Hepatocyte (in vitro differentiated cells): ENCODE measurements around the gene PAX5. TPM values are rescaled to one million over a fixed set of nuclear protein-coding genes. Genes with fewer than 3 reads are reported as not detected.

Experiments used
- DNase-seq: peaks from one replicate; pipeline ENCODE4 v3.0.0-alpha.2; 2016; ENCODE audit warnings: low spot score
- H2AFZ ChIP-seq: fragments of 200-600 bp; sonication (generic); 2 replicates; pipeline ENCODE4 v1.6.0; 2016; ENCODE audit warnings: antibody characterized with exemption, mild to moderate bottlenecking
- H3K27ac ChIP-seq: fragments of 200-600 bp; sonication (generic); 2 replicates; pipeline ENCODE4 v1.5.1; 2016; ENCODE audit warnings: mild to moderate bottlenecking
- H3K27me3 ChIP-seq: fragments of 200-600 bp; sonication (generic); 2 replicates; pipeline ENCODE4 v1.6.1; 2016
- H3K36me3 ChIP-seq: fragments of 200-600 bp; sonication (generic); replicated peaks from 2 replicates; pipeline ENCODE4 v1.5.1; 2016; ENCODE audit warnings: low read depth; ENCODE audit not compliant: insufficient read depth
- H3K4me1 ChIP-seq: fragments of 200-600 bp; sonication (generic); 2 replicates; pipeline ENCODE4 v1.5.1; 2016; ENCODE audit warnings: mild to moderate bottlenecking, moderate library complexity; ENCODE audit not compliant: insufficient read depth
- H3K4me2 ChIP-seq: fragments of 200-600 bp; sonication (generic); 2 replicates; pipeline ENCODE4 v1.6.0; 2016
- H3K4me3 ChIP-seq: fragments of 200-600 bp; sonication (generic); 2 replicates; pipeline ENCODE4 v1.5.1; 2016; ENCODE audit warnings: mild to moderate bottlenecking
- H3K79me2 ChIP-seq: fragments of 200-600 bp; sonication (generic); 2 replicates; pipeline ENCODE4 v1.6.0; 2017; ENCODE audit warnings: mild to moderate bottlenecking
- H3K9me2 ChIP-seq: fragments of 200-600 bp; sonication (generic); replicated peaks from 2 replicates; pipeline ENCODE4 v1.6.0; 2017; ENCODE audit warnings: mild to moderate bottlenecking; ENCODE audit not compliant: insufficient read depth
- H3K9me3 ChIP-seq: fragments of 200-600 bp; sonication (generic); 2 replicates; pipeline ENCODE4 v1.5.1; 2016; ENCODE audit warnings: low read depth, mild to moderate bottlenecking
- H4K20me1 ChIP-seq: fragments of 200-600 bp; sonication (generic); 2 replicates; pipeline ENCODE4 v1.6.0; 2016; ENCODE audit warnings: mild to moderate bottlenecking; ENCODE audit not compliant: insufficient read depth, poor library complexity, severe bottlenecking
- EZH2 ChIP-seq: fragments of 200-600 bp; sonication (generic); IDR thresholded peaks from 2 replicates; pipeline ENCODE4 v1.6.1; 2016; ENCODE audit warnings: antibody characterized with exemption, mild to moderate bottlenecking, borderline replicate concordance
- EZH2phosphoT487 ChIP-seq: fragments of 200-600 bp; sonication (generic); IDR thresholded peaks from one replicate; pipeline ENCODE4 v1.6.1; 2018; ENCODE audit warnings: antibody characterized with exemption, mild to moderate bottlenecking, low read depth, moderate library complexity; ENCODE audit not compliant: unreplicated experiment, severe bottlenecking
- WGBS: methylation state at CpG from one replicate; pipeline ENCODE4 v1.1.6; 2016; ENCODE audit warnings: low lambda C conversion rate; ENCODE audit errors: missing lambda C conversion rate; 5-methylcytosine and 5-hydroxymethylcytosine counted together
- polyA plus RNA-seq: library from polyadenylated mRNA; unstranded; fragments of >200 nt; fragmentation: Nextera tagmentation; extraction: Ambion mirVana; gene quantifications from 2 replicates; pipeline ENCODE4 v1.2.1, GENCODE V29; 2016
- total RNA-seq: library from RNA; depleted of rRNA; stranded (reverse); fragments of >200 nt; gene quantifications from 2 replicates; pipeline ENCODE4 v1.2.3, GENCODE V29; 2014
- TF ChIP-seq, protein P1 (sequence below): fragments of 200-600 bp; sonication (generic); IDR thresholded peaks from 2 replicates; pipeline ENCODE4 v1.5.1; 2016; ENCODE audit warnings: antibody characterized with exemption, mild to moderate bottlenecking; ENCODE audit not compliant: poor library complexity

The PAX5 gene
- total and polyA plus RNA-seq, 2 experiments from 2014 or later: not detected

DNA sequence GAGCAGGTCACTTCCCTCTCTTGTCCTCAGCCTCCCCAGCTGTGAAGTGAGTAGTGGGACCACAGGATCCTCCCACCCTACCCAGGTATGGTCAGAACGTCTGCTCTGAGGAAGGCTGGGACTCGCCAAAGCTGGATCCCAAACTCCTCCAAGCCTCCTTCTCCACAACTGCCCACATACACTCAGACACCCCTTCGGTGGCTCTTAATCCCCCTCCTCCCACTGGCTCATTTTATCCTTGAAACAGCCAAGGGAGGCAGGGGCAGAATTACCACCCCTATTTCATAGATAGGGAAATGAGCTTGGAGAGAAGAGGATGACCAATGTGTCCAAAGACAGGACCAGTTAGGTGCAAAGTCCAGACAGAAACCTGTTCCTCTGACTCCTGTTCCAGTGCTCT, 121.4 kb downstream of the PAX5 start:
- H3K9me3 ChIP-seq: no peaks in the 10 kb centered on the region
- TF ChIP-seq EZH2 (no peak), EZH2phosphoT487 (no peak)
- TF ChIP-seq, protein P1, sequence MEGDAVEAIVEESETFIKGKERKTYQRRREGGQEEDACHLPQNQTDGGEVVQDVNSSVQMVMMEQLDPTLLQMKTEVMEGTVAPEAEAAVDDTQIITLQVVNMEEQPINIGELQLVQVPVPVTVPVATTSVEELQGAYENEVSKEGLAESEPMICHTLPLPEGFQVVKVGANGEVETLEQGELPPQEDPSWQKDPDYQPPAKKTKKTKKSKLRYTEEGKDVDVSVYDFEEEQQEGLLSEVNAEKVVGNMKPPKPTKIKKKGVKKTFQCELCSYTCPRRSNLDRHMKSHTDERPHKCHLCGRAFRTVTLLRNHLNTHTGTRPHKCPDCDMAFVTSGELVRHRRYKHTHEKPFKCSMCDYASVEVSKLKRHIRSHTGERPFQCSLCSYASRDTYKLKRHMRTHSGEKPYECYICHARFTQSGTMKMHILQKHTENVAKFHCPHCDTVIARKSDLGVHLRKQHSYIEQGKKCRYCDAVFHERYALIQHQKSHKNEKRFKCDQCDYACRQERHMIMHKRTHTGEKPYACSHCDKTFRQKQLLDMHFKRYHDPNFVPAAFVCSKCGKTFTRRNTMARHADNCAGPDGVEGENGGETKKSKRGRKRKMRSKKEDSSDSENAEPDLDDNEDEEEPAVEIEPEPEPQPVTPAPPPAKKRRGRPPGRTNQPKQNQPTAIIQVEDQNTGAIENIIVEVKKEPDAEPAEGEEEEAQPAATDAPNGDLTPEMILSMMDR: no peak
- H3K4me2 ChIP-seq: no peak overlapping the region
- no peak overlapping the region for H3K4me3 ChIP-seq
- no peak for DNase-seq
- H3K9me2 ChIP-seq: no peaks in the 10 kb centered on the region
- no peaks in the 10 kb centered on the region for H4K20me1 ChIP-seq
- no peaks in the 10 kb centered on the region for H3K79me2 ChIP-seq
- H2AFZ ChIP-seq: no peak overlapping the region
- H3K27me3 ChIP-seq: peaks cover 11% of the 10 kb centered on the region
- H3K27ac ChIP-seq: no peak overlapping the region
- no peaks in the 10 kb centered on the region for H3K36me3 ChIP-seq
- 90% methylated on average over 3 of the region's 3 CpGs for WGBS
- no peaks in the 10 kb centered on the region for H3K4me1 ChIP-seq

DNA sequence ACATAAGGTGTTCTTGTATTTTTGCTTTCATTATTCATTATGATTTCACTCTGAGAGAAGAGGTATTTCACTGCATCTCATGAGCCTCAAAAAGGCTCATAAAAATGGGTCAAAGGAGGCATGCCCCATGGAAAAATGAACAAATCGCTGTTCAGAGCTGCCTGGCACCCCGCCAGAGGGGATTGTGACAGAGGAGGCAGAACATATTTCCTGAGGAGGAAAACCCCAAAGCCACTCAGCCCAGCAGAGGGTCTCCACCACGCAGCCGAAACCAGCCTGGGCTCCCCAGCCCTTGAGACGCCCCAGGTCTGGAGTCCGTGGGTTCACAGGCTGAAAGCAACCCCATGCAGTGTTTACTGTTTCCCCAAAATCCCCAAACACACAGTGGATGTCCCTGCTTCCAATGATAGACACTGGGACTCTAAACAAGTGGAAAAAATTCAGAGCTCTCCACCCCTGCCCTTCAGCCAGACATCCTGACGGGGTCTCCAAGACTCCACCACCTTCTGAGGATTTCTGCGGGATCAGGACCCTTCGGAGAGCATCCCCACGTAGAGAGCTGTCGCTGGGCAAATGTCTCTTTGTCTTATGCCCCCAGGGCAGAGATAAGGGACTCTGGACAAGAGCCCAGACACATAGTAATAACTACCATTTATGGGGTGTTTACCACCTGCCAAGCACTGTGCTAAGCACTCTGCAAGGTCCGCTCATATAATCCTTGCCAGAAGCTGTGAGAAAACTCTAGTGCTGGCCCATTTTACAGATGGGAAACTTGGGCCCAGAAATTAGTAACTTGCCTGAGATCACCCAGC, 122.3 kb downstream of the PAX5 start:
- Histone ChIP-seq H4K20me1 (no peaks in the 10 kb centered on the region), H3K4me2 (no peak overlapping the region), H3K36me3 (no peaks in the 10 kb centered on the region), H3K4me3 (no peak overlapping the region), H2AFZ (no peak overlapping the region), H3K79me2 (no peaks in the 10 kb centered on the region), H3K27ac (no peak overlapping the region), H3K27me3 (peaks cover 18% of the 10 kb centered on the region), H3K9me2 (no peaks in the 10 kb centered on the region), H3K9me3 (no peaks in the 10 kb centered on the region), H3K4me1 (no peaks in the 10 kb centered on the region)
- DNase-seq: no peak
- TF ChIP-seq EZH2phosphoT487: no peak
- TF ChIP-seq, protein P1: no peak
- no peak for TF ChIP-seq EZH2
- WGBS: 72% methylated on average over 12 of the region's 12 CpGs

DNA sequence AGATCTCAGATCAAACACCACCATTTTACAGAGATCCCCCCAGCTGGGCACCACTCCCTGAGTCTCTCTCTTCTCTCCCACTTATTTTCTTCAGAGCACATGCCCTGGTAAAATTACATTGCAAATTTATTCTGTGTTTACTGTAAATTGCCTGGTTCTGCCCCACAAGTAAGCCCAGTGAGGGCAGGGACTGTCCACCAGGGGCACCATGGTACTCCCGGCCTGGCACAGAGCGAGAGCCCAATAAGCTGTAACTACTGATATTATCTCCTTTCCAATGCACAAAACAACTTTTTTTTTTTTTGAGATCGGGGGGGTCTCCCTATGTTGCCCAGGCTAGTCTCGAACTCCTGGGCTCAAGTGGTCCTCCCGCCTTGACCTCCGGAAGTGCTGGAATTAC, 123.0 kb downstream of the PAX5 start:
- no peak overlapping the region for H2AFZ ChIP-seq
- no peak for DNase-seq
- H3K4me2 ChIP-seq: no peak overlapping the region
- WGBS: 76% methylated on average over 6 of the region's 6 CpGs
- no peaks in the 10 kb centered on the region for H3K4me1 ChIP-seq
- no peak for TF ChIP-seq EZH2phosphoT487
- no peak for TF ChIP-seq EZH2
- TF ChIP-seq, protein P1: no peak
- H3K9me2 ChIP-seq: no peaks in the 10 kb centered on the region
- no peaks in the 10 kb centered on the region for H3K36me3 ChIP-seq
- H4K20me1 ChIP-seq: no peaks in the 10 kb centered on the region
- H3K27ac ChIP-seq: no peak overlapping the region
- H3K9me3 ChIP-seq: no peaks in the 10 kb centered on the region
- no peak overlapping the region for H3K4me3 ChIP-seq
- H3K79me2 ChIP-seq: no peaks in the 10 kb centered on the region
- H3K27me3 ChIP-seq: peaks cover 24% of the 10 kb centered on the region
